Left cardiac atrium (tissue), 4 donors: ENCODE results near the gene SMIM43. TPM values are rescaled to one million over a fixed set of nuclear protein-coding genes. Genes with fewer than 3 reads are reported as not detected.

Source experiments
- ATAC-seq, 2 donors: fragments of 200-7000 bp; cut with Tn5 transposase; one replicate each; pipeline ENCODE4 v1.9.1; 2020; ENCODE audit warnings: mild to moderate bottlenecking in 2 of 2, moderate library complexity in 2 of 2
- DNase-seq: peaks from one replicate; pipeline ENCODE4 v3.0.0-alpha.2; 2020
- intact Hi-C, 2 donors: fragments of 100-400 bp; cut with DNase I; formaldehyde crosslinking; loops; one replicate each; pipeline versions ENCODE4 v1.14.1 to v1.15.1; 2022 to 2023
- total RNA-seq, 2 donors: library from RNA; stranded (reverse); fragmentation: NEBNext Ultra II Directional; extraction: Animal tissue kit (Norgen Biotek cat#: 25700); gene quantifications; one replicate each; pipeline ENCODE4 v1.2.1, GENCODE V29; 2021
- donor health status: DM: no; HTN: yes; CAD: no.
- donor health status: DM: no; HTN: yes; CAD: no; lungs with severe emphysema.
- donor health status: DM: yes; HTN: yes; CAD: no.
- donor health status: Dilated cardiomyopathy.

Gene SMIM43
- total RNA-seq, 2 donors from 2014 or later: not detected

DNA sequence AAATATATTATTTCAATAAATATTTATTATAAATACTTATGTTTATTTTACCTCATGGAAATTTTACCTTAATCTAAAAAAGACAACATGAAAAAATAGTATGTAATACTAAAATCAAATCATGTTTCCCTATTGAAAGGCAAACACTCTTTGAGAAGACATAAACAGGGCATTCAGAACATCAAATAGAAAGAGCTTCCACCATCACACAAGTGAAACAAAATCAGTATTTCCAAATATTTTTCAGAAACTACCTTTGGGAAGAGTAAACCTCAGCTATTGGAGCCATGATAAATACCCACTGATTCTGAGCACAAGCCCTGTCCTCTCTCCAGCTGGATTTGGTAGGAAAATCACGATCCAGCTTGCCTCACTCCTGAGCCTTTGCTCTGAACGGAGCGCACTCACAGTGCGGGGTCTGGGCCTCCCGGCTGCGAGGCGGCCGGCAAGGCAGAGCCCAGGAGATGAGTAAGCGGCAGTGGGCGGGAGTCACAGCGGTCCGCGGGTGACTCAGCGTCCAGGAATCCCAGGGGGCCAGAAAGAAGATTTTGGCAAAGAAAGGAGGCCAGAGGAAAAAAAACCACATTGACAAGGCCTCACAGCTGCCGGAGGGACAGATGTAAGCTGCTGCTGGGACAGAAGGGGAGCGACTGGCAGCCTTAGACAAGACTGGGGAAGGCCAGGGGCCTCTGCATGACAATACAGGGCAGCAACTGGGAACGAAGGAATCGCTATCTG is 53.5 kb downstream of the SMIM43 start:
- ATAC-seq: peak; percentile 99 to 100

DNA sequence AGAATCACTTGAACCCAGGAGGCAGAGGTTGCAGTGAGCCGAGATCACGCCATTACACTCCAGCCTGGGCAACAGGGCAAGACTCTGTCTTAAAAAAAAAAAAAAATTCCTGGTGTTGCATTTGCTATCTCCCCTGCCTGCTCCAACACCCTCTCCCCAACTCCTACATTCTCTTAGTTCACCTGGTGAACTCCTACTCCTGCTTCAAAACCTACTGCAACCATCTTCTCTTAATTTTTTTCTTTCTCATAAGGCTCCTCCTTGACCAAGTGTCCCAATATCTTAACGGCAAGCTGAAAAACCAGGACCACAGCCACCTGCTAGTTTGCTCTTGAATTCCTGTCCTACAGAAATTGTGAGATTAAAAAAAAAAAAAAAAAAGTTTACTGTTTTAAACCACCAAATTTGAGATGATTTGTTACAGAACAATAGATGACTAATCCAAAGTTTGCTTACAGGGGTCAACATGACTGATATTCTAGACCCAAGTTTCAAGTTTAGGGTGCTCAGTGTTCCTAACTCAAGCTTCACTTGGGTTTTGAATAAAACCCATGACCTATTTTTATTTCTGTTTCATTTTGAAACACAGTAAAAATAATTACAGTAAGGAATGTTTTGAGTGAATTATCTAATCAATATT is 55.1 kb downstream of the SMIM43 start:
- DNase-seq (no peak), ATAC-seq (no peak)
- intact Hi-C loops: no loop called here

More for the DNA sequence above, 53.5 kb downstream of the SMIM43 start:
- intact Hi-C loops: no loop called here
- peak; percentile 95 for DNase-seq

Other genes starting within 250 kb of the SMIM43 start
- 100 to 1,000 TPM; 243 to 278 TPM for gene ANXA5, start 68.2 kb downstream of the SMIM43 start, total RNA-seq
- 10 to 100 TPM; 11.0 to 15.1 TPM for gene EXOSC9, start 36.2 kb upstream of the SMIM43 start, total RNA-seq
- 1 to 10 TPM in 1 of 2 donors, under 1 TPM in 1; 0.26 to 1.7 TPM for gene CCNA2, start 58.7 kb upstream of the SMIM43 start, total RNA-seq
- gene BBS7, start 105.3 kb upstream of the SMIM43 start, total RNA-seq: 1 to 10 TPM; 8.0 to 9.4 TPM
- under 1 TPM; 0.15 to 0.99 TPM for gene TRPC3, start 186.9 kb upstream of the SMIM43 start, total RNA-seq